HepG2 (cell line): ENCODE results near the gene CD86. TPM values are rescaled to one million over a fixed set of nuclear protein-coding genes. Genes with fewer than 3 reads are reported as not detected.

Experiments used
- ATAC-seq: fragments of 200-7000 bp; cut with Tn5 transposase; 3 replicates; pipeline ENCODE4 v1.9.1; 2020; ENCODE audit warnings: mild to moderate bottlenecking, moderate library complexity
- Bru-seq: library from RNA; stranded (reverse); fragments of 400-500 nt; gene quantifications from one replicate; lab custom pipeline; 2021; lab: Mats Ljungman, UMichigan
- BruChase-seq, 2 experiments: library from RNA; stranded (reverse); fragments of 400-500 nt; gene quantifications; one replicate each; lab custom pipeline; 2021; lab: Mats Ljungman, UMichigan
- BruUV-seq: library from RNA; stranded (reverse); fragments of 400-500 nt; replicated peaks from 2 replicates; lab custom pipeline; 2021; lab: Mats Ljungman, UMichigan
- CTCF ChIA-PET: fragments of 300-600 bp; formaldehyde crosslinking; extraction: SDS; loops from one replicate; lab custom pipeline; 2021; ENCODE audit warnings: low total read pairs, inconsistent platforms, low intra/inter-chr PET ratio; lab: Yijun Ruan, JAX
- POLR2A ChIA-PET: fragments of 350-600 bp; sonication (Branson Sonifier 250); formaldehyde crosslinking; loops from one replicate; lab custom pipeline; 2020; ENCODE audit warnings: antibody characterized with exemption, inconsistent platforms; lab: Yijun Ruan, JAX
- DNase-seq: peaks from one replicate; pipeline ENCODE4 v3.0.0-alpha.2; 2015; ENCODE audit warnings: low spot score
- FAIRE-seq: peaks from 3 replicates; lab custom pipeline; 2011; peaks lifted over from hg19 to GRCh38; lab: Jason Lieb, UNC
- H2AFZ ChIP-seq: one replicate; pipeline ENCODE4 v1.6.1; 2011; ENCODE audit warnings: low read length, inconsistent platforms
- H3K27ac ChIP-seq: fragments of 300-600 bp; 3 replicates; pipeline ENCODE4 v1.8.0; 2011; ENCODE audit warnings: mixed run types, mild to moderate bottlenecking, mixed read lengths, low read length, inconsistent platforms; ENCODE audit not compliant: insufficient read depth; ENCODE audit errors: extremely low read length
- H3K27me3 ChIP-seq, 2 experiments: fragments of 200-600 bp in 1 of 2; 2 replicates in 1 of 2; 3 replicates in 1 of 2; pipeline versions ENCODE4 v1.6.0 to v1.8.0; 2011; ENCODE audit warnings: low read length in 2 of 2, mild to moderate bottlenecking in 2 of 2, moderate library complexity in 2 of 2, inconsistent platforms in 1 of 2; ENCODE audit not compliant: insufficient read depth in 2 of 2, control insufficient read depth in 1 of 2
- H3K36me3 ChIP-seq, 2 experiments: fragments of 200-600 bp in 1 of 2; replicated peaks in 1 of 2; 2 replicates in 1 of 2; 3 replicates in 1 of 2; pipeline versions ENCODE4 v1.5.1 to v1.8.0; 2011; ENCODE audit warnings: low read length in 2 of 2, inconsistent platforms in 1 of 2; ENCODE audit not compliant: insufficient read depth in 2 of 2, control insufficient read depth in 1 of 2
- H3K4me1 ChIP-seq: 2 replicates; pipeline ENCODE4 v1.5.1; 2012; ENCODE audit warnings: low read length, inconsistent platforms; ENCODE audit not compliant: insufficient read depth
- H3K4me2 ChIP-seq: 2 replicates; pipeline ENCODE4 v1.6.0; 2011; ENCODE audit warnings: low read depth, low read length, inconsistent platforms
- H3K4me3 ChIP-seq, 3 experiments: fragments of 200-600 bp in 1 of 3; sonication (generic), shearing (Covaris generic) in 1 of 3; replicated peaks in 1 of 3; 2 replicates each; pipeline ENCODE4 v1.5.1; 2011 to 2016; ENCODE audit warnings: low read length in 3 of 3, inconsistent platforms in 2 of 3, low read depth in 2 of 3, mild to moderate bottlenecking in 2 of 3, control low read depth in 1 of 3, mixed read lengths in 1 of 3; ENCODE audit not compliant: insufficient read depth in 1 of 3
- H3K79me2 ChIP-seq: one replicate; pipeline ENCODE4 v1.6.1; 2011; ENCODE audit warnings: low read length, inconsistent platforms; ENCODE audit not compliant: insufficient read depth
- H3K9ac ChIP-seq: 2 replicates; pipeline ENCODE4 v1.6.0; 2011; ENCODE audit warnings: mild to moderate bottlenecking, low read depth, low read length, inconsistent platforms; ENCODE audit not compliant: insufficient read depth
- H3K9me3 ChIP-seq: 2 replicates; pipeline ENCODE4 v1.5.1; 2012; ENCODE audit warnings: mild to moderate bottlenecking, low read length
- H4K20me1 ChIP-seq: 2 replicates; pipeline ENCODE4 v1.6.0; 2011; ENCODE audit warnings: inconsistent platforms, mild to moderate bottlenecking, low read length, moderate library complexity; ENCODE audit not compliant: insufficient read depth
- IRF2 ChIP-seq: IDR thresholded peaks from 2 replicates; pipeline ENCODE4 v1.6.1; 2018; ENCODE audit warnings: missing genetic modification reagents, missing compliant biosample characterization
- ISL2 ChIP-seq: sonication (generic); formaldehyde crosslinking; IDR thresholded peaks from 2 replicates; pipeline ENCODE4 v1.5.0; 2020; ENCODE audit warnings: missing genetic modification reagents
- SOX13 ChIP-seq, 3 experiments: fragments of 450-650 bp in 1 of 3; sonication (generic) in 1 of 3; formaldehyde crosslinking in 1 of 3; IDR thresholded peaks in 2 of 3; conservative IDR thresholded peaks in 1 of 3; 2 replicates each; pipeline versions ENCODE4 v1.5.0 to v1.6.1; 2016 to 2020; ENCODE audit warnings: antibody characterized with exemption in 1 of 3, mild to moderate bottlenecking in 1 of 3, missing compliant biosample characterization in 1 of 3, missing genetic modification reagents in 1 of 3, moderate library complexity in 1 of 3
- TBX2 ChIP-seq: sonication (generic); formaldehyde crosslinking; IDR thresholded peaks from 2 replicates; pipeline ENCODE4 v1.5.0; 2020; ENCODE audit warnings: missing genetic modification reagents, mild to moderate bottlenecking, borderline replicate concordance
- ZNF142 ChIP-seq: sonication (generic); formaldehyde crosslinking; IDR thresholded peaks from 2 replicates; pipeline ENCODE4 v1.4.0; 2020; ENCODE audit warnings: missing genetic modification reagents
- ZNF414 ChIP-seq: sonication (generic); formaldehyde crosslinking; IDR thresholded peaks from 2 replicates; pipeline ENCODE4 v1.5.0; 2020; ENCODE audit warnings: missing genetic modification reagents
- ZNF510 ChIP-seq: sonication (generic); formaldehyde crosslinking; IDR thresholded peaks from 2 replicates; pipeline ENCODE4 v1.4.0; 2020; ENCODE audit warnings: low read depth, mild to moderate bottlenecking, missing genetic modification reagents
- ZNF660 ChIP-seq: sonication (generic); formaldehyde crosslinking; IDR thresholded peaks from 2 replicates; pipeline ENCODE4 v1.5.1; 2020; ENCODE audit warnings: mild to moderate bottlenecking, low read depth, missing genetic modification reagents, borderline replicate concordance
- ZNF816 ChIP-seq: sonication (generic); formaldehyde crosslinking; IDR thresholded peaks from 2 replicates; pipeline ENCODE4 v1.8.0; 2022; ENCODE audit warnings: missing genetic modification reagents, mild to moderate bottlenecking, borderline replicate concordance
- WGBS: methylation state at CpG from one replicate; pipeline ENCODE4 v1.1.6; 2017; ENCODE audit warnings: low lambda C conversion rate; 5-methylcytosine and 5-hydroxymethylcytosine counted together
- in situ Hi-C: cut with HindIII; loops from 2 replicates; pipeline ENCODE4 v1.10.0; 2017; ENCODE audit warnings: low pct_unique_long_range_greater_than_20kb; ENCODE audit not compliant: extremely low pct_ligation_motif_present
- intact Hi-C: fragments of 100-400 bp; cut with micrococcal nuclease; formaldehyde crosslinking; loops from one replicate; pipeline ENCODE4 v1.10.0; 2022; ENCODE audit not compliant: unreplicated experiment
- long read RNA-seq, 2 experiments: library from RNA in 1 of 2; library from polyadenylated mRNA in 1 of 2; stranded (forward) in 1 of 2; unstranded in 1 of 2; transcript quantifications; one replicate each; pipeline ENCODE4 v2.0.0, GENCODE V29; 2019 to 2022
- polyA minus RNA-seq, 3 experiments: library from RNA; depleted of rRNA, polyadenylated mRNA; stranded (reverse); fragments of >200 nt; gene quantifications; 2 replicates each; pipeline ENCODE4 v1.2.3, GENCODE V29; 2011; ENCODE audit warnings: low replicate concordance in 1 of 3
- polyA plus RNA-seq, 8 experiments: library from polyadenylated mRNA; depleted of rRNA in 3 of 8; stranded (reverse) in 7 of 8; unstranded in 1 of 8; fragments of >200 nt; fragmentation: Illumina TruSeq in 4 of 8; extraction: Trizol in 4 of 8; gene quantifications; 2 replicates each; pipeline versions ENCODE4 v1.2.1 to v1.2.3, GENCODE V29; 2011 to 2016; ENCODE audit warnings: low read depth in 4 of 8, missing spikeins in 1 of 8, mixed read lengths in 1 of 8; ENCODE audit not compliant: insufficient read depth in 1 of 8
- total RNA-seq, 5 experiments: library from RNA; depleted of rRNA; stranded (reverse); fragments of >200 nt; fragmentation: Illumina TruSeq; extraction: Trizol; gene quantifications; 2 replicates each; pipeline ENCODE4 v1.2.3, GENCODE V29; 2016; ENCODE audit warnings: low read depth in 1 of 5
- TF ChIP-seq, protein P1 (sequence below): sonication (generic); formaldehyde crosslinking; IDR thresholded peaks from 2 replicates; pipeline ENCODE4 v1.4.0; 2020; ENCODE audit warnings: mild to moderate bottlenecking, low read depth, missing genetic modification reagents

CD86 gene
- total RNA-seq (2016; rRNA removed; fragmentation: Illumina TruSeq; extraction: Trizol) (not detected in 2 replicates), polyA plus RNA-seq (2011; rRNA removed) (not detected in 2 replicates), polyA minus RNA-seq (2011; rRNA and poly(A)+ RNA removed; ENCODE audit: low replicate concordance) (not detected in 2 replicates), Bru-seq, nascent RNA (percentile 9 among the genes with signal in this experiment), BruChase-seq, experiment 1, labeled RNA remaining after a 6-hour chase (percentile 8 among the genes with signal in this experiment), BruChase-seq, experiment 2, labeled RNA remaining after a 2-hour chase (percentile 8 among the genes with signal in this experiment)
- not detected in 2 replicates for total RNA-seq (2016; cell fraction: cytosol; rRNA removed; fragmentation: Illumina TruSeq; extraction: Trizol; ENCODE audit: low read depth)
- total RNA-seq (2016; cell fraction: insoluble cytoplasmic fraction; rRNA removed; fragmentation: Illumina TruSeq; extraction: Trizol): not detected in 2 replicates
- total RNA-seq (2016; cell fraction: membrane; rRNA removed; fragmentation: Illumina TruSeq; extraction: Trizol): not detected in 2 replicates
- total RNA-seq (2016; cell fraction: nucleus; rRNA removed; fragmentation: Illumina TruSeq; extraction: Trizol): not detected in 2 replicates
- not detected in 2 replicates for polyA plus RNA-seq (2011; cell fraction: cytosol; rRNA removed)
- polyA plus RNA-seq (2011; cell fraction: nucleus; rRNA removed): not detected in 2 replicates
- polyA plus RNA-seq (2012): not detected in 2 replicates
- not detected in 2 replicates for polyA plus RNA-seq (2016; cell fraction: cytosol; fragmentation: Illumina TruSeq; extraction: Trizol; ENCODE audit: low read depth)
- polyA plus RNA-seq (2016; cell fraction: insoluble cytoplasmic fraction; fragmentation: Illumina TruSeq; extraction: Trizol; ENCODE audit: low read depth): not detected in 2 replicates
- not detected in 2 replicates for polyA plus RNA-seq (2016; cell fraction: membrane; fragmentation: Illumina TruSeq; extraction: Trizol; ENCODE audit: low read depth)
- not detected in 2 replicates for polyA plus RNA-seq (2016; cell fraction: nucleus; fragmentation: Illumina TruSeq; extraction: Trizol; ENCODE audit: insufficient read depth, low read depth)
- not detected in 2 replicates for polyA minus RNA-seq (2011; cell fraction: cytosol; rRNA and poly(A)+ RNA removed)
- polyA minus RNA-seq (2011; cell fraction: nucleus; rRNA and poly(A)+ RNA removed): not detected in 2 replicates
- long read RNA-seq, experiment 1: 0 reads
- long read RNA-seq, experiment 2: 0 reads

- Histone ChIP-seq H3K27me3 (no peaks in the 10 kb centered on the region), H3K27ac (no peak within 1 kb of the TSS), H3K9me3 (no peaks in the 10 kb centered on the region), H3K79me2 (no peaks in the 10 kb centered on the region), H4K20me1 (no peaks in the 10 kb centered on the region), H3K9ac (no peak within 1 kb of the TSS), H3K4me3 (no peak within 1 kb of the TSS), H2AFZ (no peak within 1 kb of the TSS), H3K36me3 (no peaks in the 10 kb centered on the region), H3K4me1 (no peaks in the 10 kb centered on the region), H3K4me2 (no peak within 1 kb of the TSS)
- intact Hi-C loops (no loop called here), in situ Hi-C loops (no loop called here)
- ATAC-seq (no peak), FAIRE-seq (no peak), DNase-seq (no peak)
- BruUV-seq: no TSS peak
- WGBS: 3% methylated on average over 3 of the region's 3 CpGs
- POLR2A ChIA-PET: no interaction called here
- CTCF ChIA-PET: no interaction called here
- TF ChIP-seq ZNF660 (CRISPR knock-in tag) (no peak), TBX2 (CRISPR knock-in tag) (no peak), ISL2 (CRISPR knock-in tag) (no peak), ZNF510 (CRISPR knock-in tag) (no peak), ZNF142 (CRISPR knock-in tag) (no peak), SOX13 (IDR thresholded peaks at IDR 0.05) (no peak), SOX13 (CRISPR knock-in tag; conservative IDR thresholded peaks at IDR 0.05 in 1 of 2, IDR thresholded peaks at IDR 0.05 in 1 of 2) (no peak), ZNF414 (CRISPR knock-in tag) (no peak), ZNF816 (CRISPR knock-in tag) (no peak), IRF2 (no peak)
- TF ChIP-seq, protein P1, sequence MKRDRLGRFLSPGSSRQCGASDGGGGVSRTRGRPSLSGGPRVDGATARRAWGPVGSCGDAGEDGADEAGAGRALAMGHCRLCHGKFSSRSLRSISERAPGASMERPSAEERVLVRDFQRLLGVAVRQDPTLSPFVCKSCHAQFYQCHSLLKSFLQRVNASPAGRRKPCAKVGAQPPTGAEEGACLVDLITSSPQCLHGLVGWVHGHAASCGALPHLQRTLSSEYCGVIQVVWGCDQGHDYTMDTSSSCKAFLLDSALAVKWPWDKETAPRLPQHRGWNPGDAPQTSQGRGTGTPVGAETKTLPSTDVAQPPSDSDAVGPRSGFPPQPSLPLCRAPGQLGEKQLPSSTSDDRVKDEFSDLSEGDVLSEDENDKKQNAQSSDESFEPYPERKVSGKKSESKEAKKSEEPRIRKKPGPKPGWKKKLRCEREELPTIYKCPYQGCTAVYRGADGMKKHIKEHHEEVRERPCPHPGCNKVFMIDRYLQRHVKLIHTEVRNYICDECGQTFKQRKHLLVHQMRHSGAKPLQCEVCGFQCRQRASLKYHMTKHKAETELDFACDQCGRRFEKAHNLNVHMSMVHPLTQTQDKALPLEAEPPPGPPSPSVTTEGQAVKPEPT (CRISPR knock-in tag): no peak
Measured at GRCh38 chr3:122055215-122055614, at the start of gene CD86. Gene CD86, plus strand, starts transcription at chr3:122055362. Its CDS starts 128 bp downstream, at chr3:122055490.
